Omental fat pad (tissue), 4 donors: ENCODE data around the gene CNTNAP5. TPM values are rescaled to one million over a fixed set of nuclear protein-coding genes. Genes with fewer than 3 reads are reported as not detected.
"Not testable (repeated sequence)": the region's sequence is repeated elsewhere in the genome, so short reads cannot be mapped to it uniquely, and the experiment has no call there.

Experiments used
- ATAC-seq: fragments of 150-250 bp; one replicate; pipeline ENCODE4 v1.9.1; 2016; ENCODE audit warnings: mild to moderate bottlenecking, moderate library complexity; ENCODE audit not compliant: low FRiP score
- DNase-seq: peaks from one replicate; pipeline ENCODE4 v3.0.0-alpha.2; 2019; ENCODE audit warnings: low spot score
- total RNA-seq, 4 donors: library from RNA; depleted of rRNA; stranded (reverse); fragments of >200 nt; gene quantifications; one replicate each; pipeline ENCODE4 v1.1.0, GENCODE V29; 2016
- TF ChIP-seq, protein P1 (sequence below), 3 donors: fragments of 450-650 bp; IDR thresholded peaks; one replicate each; pipeline ENCODE4 v1.5.1; 2016 to 2017; ENCODE audit warnings: antibody characterized with exemption in 3 of 3, mild to moderate bottlenecking in 3 of 3, moderate library complexity in 2 of 3

CNTNAP5 gene
- total RNA-seq, 4 donors from 2014 or later: not detected

DNA sequence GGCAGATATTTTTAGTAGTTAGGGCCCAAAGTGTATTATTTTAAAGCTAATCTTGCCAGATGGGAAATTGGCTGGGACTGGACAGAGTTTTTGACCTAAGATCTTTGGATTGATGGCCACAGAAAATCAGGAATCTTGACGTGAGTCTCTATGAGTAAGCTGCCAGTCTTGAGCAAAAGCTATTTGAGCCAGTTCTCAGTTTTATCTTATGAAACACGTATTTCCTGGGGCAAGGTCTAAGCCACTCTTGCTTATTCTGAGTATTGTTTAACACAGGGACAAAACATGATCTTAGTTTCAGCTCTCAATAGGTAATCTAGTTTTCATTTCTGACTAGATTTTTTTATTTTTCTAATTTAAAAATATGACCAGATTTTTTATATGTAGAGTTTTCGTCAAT is 329.4 kb downstream of the CNTNAP5 start:
- ATAC-seq (no peak), DNase-seq (no peak)
- TF ChIP-seq, protein P1, sequence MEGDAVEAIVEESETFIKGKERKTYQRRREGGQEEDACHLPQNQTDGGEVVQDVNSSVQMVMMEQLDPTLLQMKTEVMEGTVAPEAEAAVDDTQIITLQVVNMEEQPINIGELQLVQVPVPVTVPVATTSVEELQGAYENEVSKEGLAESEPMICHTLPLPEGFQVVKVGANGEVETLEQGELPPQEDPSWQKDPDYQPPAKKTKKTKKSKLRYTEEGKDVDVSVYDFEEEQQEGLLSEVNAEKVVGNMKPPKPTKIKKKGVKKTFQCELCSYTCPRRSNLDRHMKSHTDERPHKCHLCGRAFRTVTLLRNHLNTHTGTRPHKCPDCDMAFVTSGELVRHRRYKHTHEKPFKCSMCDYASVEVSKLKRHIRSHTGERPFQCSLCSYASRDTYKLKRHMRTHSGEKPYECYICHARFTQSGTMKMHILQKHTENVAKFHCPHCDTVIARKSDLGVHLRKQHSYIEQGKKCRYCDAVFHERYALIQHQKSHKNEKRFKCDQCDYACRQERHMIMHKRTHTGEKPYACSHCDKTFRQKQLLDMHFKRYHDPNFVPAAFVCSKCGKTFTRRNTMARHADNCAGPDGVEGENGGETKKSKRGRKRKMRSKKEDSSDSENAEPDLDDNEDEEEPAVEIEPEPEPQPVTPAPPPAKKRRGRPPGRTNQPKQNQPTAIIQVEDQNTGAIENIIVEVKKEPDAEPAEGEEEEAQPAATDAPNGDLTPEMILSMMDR (IDR thresholded peaks at IDR 0.05): no peak

DNA sequence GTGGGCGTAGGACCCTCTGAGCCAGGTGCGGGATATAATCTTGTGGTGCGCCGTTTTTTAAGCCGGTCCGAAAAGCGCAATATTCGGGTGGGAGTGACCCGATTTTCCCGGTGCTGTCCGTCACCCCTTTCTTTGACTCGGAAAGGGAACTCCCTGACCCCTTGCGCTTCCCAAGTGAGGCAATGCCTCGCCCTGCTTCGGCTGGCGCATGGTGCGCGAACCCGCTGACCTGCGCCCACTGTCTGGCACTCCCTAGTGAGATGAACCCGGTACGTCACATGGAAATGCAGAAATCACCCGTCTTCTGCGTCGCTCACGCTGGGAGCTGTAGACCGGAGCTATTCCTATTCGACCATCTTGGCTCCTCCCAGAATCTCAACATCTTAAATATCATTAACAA is 336.9 kb downstream of the CNTNAP5 start:
- not testable (repeated sequence) for DNase-seq, ATAC-seq

DNA sequence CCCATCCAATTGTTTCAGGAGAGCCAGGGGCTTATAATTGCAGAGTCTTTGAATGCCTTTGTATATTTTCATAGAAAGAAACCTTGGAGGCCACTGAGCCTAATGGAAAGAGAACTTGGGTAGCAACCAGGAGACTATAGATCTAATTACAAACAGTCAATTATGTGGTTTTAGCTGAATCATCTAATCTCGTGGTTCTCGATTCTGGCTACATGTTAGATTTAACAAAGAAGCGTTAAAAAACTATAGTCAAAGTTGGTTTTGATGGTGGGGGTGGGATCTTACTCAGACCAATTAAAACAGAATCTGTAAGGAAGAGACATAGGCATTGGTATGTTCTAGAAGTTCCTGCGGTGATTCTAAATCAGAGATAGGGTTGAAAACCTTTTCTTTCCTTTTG is 344.1 kb downstream of the CNTNAP5 start:
- ATAC-seq: no peak
- no peak for DNase-seq
- TF ChIP-seq, protein P1 (IDR thresholded peaks at IDR 0.05): no peak

DNA sequence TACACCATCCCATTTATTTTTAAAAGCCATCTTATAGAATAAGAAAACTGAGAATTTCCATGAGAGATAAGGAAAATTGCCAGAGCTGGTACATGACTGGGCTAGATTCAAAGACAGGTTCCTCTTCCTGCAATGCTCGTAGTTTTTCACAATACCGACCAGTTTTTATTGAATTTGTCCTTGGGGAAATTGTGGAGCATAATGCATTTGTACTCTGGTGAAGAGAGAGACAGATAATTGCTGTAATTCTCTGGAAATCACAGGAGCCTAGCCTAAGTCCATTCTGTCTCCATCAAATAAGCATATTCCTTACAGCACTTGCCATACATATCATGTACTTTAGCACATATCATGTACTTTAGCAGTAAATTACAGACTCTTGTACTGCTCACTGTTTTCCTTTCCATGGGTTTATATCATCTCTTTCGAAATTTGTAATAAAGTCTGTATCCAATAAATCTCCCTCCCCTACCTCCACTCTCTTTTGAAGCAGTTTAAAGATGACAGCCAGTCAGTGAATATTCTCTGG is 355.2 kb downstream of the CNTNAP5 start:
- DNase-seq (no peak), ATAC-seq (no peak)
- TF ChIP-seq, protein P1 (IDR thresholded peaks at IDR 0.05): no peak

DNA sequence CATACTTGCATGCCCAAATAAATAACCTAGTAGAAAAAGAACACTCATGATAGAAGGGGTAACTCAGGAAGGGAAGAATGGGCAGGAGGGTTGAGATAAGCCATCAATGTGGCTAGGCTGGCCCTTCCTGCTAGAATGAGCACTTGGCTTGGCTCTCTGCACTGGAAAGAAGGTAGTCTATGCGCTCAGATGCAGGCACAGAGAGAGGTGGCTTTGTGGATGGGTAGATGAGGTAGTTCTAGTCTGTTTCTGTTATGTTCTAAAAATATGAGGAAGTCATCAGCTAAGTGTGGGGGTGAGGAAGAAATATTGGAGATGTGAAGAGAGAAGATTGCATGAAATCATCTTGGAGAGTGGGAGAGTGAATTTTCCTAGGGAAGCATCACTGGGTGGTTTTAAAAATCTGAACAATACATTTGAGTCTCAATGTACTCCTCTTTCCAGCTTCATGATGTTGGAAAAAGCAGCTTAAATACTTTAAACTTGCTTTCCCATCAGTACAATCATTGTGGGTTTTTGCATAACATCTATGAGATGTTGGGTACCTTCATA is 357.1 kb downstream of the CNTNAP5 start:
- TF ChIP-seq, protein P1 (IDR thresholded peaks at IDR 0.05): no peak
- ATAC-seq (no peak), DNase-seq (no peak)

DNA sequence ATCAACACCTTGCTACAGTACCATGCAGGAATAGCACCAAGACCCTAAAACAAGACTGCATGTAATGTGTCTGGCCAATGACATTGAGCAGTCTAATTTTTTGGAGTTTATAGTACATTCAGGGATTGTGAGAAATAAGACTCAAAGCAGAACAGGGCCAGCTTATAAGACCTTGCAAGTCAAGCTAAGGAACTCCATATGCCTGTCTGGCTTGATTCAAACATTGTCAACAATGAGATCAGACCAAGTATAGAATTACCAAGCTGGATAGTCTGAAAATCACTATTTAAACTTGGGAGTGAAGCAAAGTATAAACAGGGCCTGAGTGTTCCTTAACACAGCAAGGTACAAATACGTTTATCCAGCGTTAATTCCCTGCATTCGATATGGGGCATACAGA is 370.9 kb downstream of the CNTNAP5 start:
- no peak for DNase-seq
- no peak for ATAC-seq
- TF ChIP-seq, protein P1 (IDR thresholded peaks at IDR 0.05): no peak

DNA sequence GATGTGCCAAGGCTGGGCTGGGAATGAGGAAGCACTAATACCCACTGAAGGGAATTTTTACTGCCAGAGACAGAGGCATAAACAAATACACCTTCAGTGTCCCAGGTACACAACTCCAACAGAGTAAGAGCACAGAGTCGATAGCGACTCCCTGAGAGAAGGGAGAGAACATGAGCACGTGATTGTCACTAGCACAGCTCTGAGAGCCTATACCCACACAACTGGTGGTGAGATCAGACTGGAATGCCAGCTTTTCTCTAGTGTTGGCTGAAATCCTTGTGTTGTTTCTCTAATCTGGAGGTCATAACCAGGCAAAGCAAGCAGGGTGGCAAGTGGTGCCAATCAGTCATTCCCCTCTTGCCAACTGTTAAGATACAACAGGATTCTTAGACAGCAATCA is 377.2 kb downstream of the CNTNAP5 start:
- ATAC-seq (no peak), DNase-seq (no peak)
- TF ChIP-seq, protein P1 (IDR thresholded peaks at IDR 0.05): no peak

DNA sequence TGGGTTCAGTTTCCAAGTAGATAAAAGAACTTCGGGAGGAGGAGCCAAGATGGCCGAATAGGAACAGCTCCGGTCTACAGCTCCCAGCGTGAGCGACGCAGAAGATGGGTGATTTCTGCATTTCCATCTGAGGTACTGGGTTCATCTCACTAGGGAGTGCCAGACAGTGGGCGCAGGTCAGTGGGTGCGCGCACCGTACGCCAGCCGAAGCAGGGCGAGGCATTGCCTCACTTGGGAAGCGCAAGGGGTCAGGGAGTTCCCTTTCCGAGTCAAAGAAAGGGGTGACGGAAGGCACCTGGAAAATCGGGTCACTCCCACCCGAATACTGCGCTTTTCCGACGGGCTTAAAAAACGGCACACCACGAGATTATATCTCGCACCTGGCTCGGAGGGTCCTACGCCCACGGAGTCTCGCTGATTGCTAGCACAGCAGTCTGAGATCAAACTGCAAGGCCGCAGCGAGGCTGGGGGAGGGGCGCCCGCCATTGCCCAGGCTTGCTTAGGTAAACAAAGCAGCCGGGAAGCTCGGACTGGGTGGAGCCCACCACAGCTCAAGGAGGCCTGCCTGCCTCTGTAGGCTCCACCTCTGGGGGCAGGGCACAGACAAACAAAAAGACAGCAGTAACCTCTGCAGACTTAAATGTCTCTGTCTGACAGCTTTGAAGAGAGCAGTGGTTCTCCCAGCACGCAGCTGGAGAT is 382.9 kb downstream of the CNTNAP5 start:
- not testable (repeated sequence) for ATAC-seq, DNase-seq
